GM10248 (cell line): ENCODE measurements around the gene CPT1C.

Source experiments
- CTCF ChIA-PET: fragments of 300-600 bp; sonication (Branson Sonifier 250); formaldehyde crosslinking; extraction: SDS; loops from one replicate; lab custom pipeline; 2021; ENCODE audit warnings: antibody characterized with exemption; lab: Yijun Ruan, JAX
- POLR2A ChIA-PET: fragments of 350-650 bp; sonication (Branson Sonifier 250); formaldehyde crosslinking; extraction: SDS; loops from one replicate; lab custom pipeline; 2020; ENCODE audit warnings: antibody characterized with exemption; lab: Yijun Ruan, JAX
- DNase-seq: peaks from one replicate; pipeline ENCODE4 v3.0.0; 2012; ENCODE audit errors: extremely low spot score
- CTCF ChIP-seq: IDR thresholded peaks from 2 replicates; pipeline ENCODE4 v1.5.1; 2012; ENCODE audit warnings: mild to moderate bottlenecking, low read depth; ENCODE audit errors: extremely low read depth, missing control alignments, control extremely low read depth

Gene CPT1C

GRCh38 chr19:49654581-49654980, 36.3 kb upstream of the CPT1C start:
- ChIA-PET POLR2A (interaction anchor here (1.6 kb wide), 1 partner anchor 14 kb away, joined by 5 read pairs; the partner anchor contains the start of gene RRAS), CTCF (interaction anchor here (1.0 to 5.2 kb wide), 2 partner anchors 13 to 18 kb away, joined by 3 to 30 read pairs; partner anchors contain the start of gene SCAF1)
- DNase-seq = no peak
- no peak for TF ChIP-seq CTCF

- TF ChIP-seq CTCF = no peak
- CTCF ChIA-PET = interaction anchor here (1.0 to 5.2 kb wide), 7 partner anchors 10 to 25 kb away, joined by 3 to 30 read pairs (median 4); partner anchors contain the start of genes PRMT1, RRAS and SCAF1
- DNase-seq = no peak
- POLR2A ChIA-PET = no interaction called here
Measured at GRCh38 chr19:49655570-49656455, 35.1 kb upstream of the CPT1C start.

- ChIA-PET CTCF (interaction anchor here (1.0 to 5.2 kb wide), 7 partner anchors 9 to 24 kb away, joined by 3 to 30 read pairs (median 4); partner anchors contain the start of genes PRMT1 and RRAS), POLR2A (interaction anchor here (0.8 kb wide), 1 partner anchor 19 kb away, joined by 3 read pairs; no protein-coding TSS in a partner anchor)
- TF ChIP-seq CTCF = no peak
- no peak for DNase-seq
Measured at GRCh38 chr19:49656456-49657109, 34.3 kb upstream of the CPT1C start.

- no peak for DNase-seq
- CTCF ChIA-PET = interaction anchor here (1.1 to 5.2 kb wide), 4 partner anchors 10 to 87 kb away, joined by 3 to 30 read pairs (median 4); partner anchors contain the start of gene PRMT1
- POLR2A ChIA-PET = interaction anchor here (0.8 kb wide), 1 partner anchor 18 kb away, joined by 3 read pairs; no protein-coding TSS in a partner anchor
- no peak for TF ChIP-seq CTCF
Measured at GRCh38 chr19:49657493-49658138, 33.3 kb upstream of the CPT1C start.

- TF ChIP-seq CTCF = no peak
- ChIA-PET POLR2A (no interaction called here), CTCF (interaction anchor here (1.1 to 5.2 kb wide), 3 partner anchors 11 to 88 kb away, joined by 3 to 30 read pairs (median 3); no protein-coding TSS in a partner anchor)
- no peak for DNase-seq
Measured at GRCh38 chr19:49658139-49658517, 32.8 kb upstream of the CPT1C start.
